ENCODE results near the gene SDK1. TPM values are rescaled to one million over a fixed set of nuclear protein-coding genes. Genes with fewer than 3 reads are reported as not detected.
A peak's percentile ranks its signal among the peaks of the same experiment; 100 is the strongest.
"Not testable (repeated sequence)": the region's sequence is repeated elsewhere in the genome, so short reads cannot be mapped to it uniquely, and the experiment has no call there.

The SDK1 gene
- total RNA-seq, 1 donor from 2014 or later = 9.9 TPM

- DNase-seq = no peak
Measured at GRCh38 chr7:4255336-4255735, 954.3 kb downstream of the SDK1 start.

- peak; percentile 54 for DNase-seq
Measured at GRCh38 chr7:4256286-4256685, 955.2 kb downstream of the SDK1 start.

- no peak for DNase-seq
Measured at GRCh38 chr7:4257146-4258111, 956.4 kb downstream of the SDK1 start.

- not testable (repeated sequence) for DNase-seq
Measured at GRCh38 chr7:4260116-4260515, 959.1 kb downstream of the SDK1 start.

- DNase-seq = peak; percentile 78
Measured at GRCh38 chr7:4260867-4261600, 960.0 kb downstream of the SDK1 start.

- no peak for DNase-seq
Measured at GRCh38 chr7:4261601-4261960, 960.5 kb downstream of the SDK1 start.

- not testable (repeated sequence) for DNase-seq
Measured at GRCh38 chr7:4264206-4264605, 963.2 kb downstream of the SDK1 start.

- DNase-seq = no peak
Measured at GRCh38 chr7:4265066-4265465, 964.0 kb downstream of the SDK1 start.

- DNase-seq = no peak
Measured at GRCh38 chr7:4265676-4266075, 964.6 kb downstream of the SDK1 start.

GRCh38 chr7:4266270-4267040, 965.4 kb downstream of the SDK1 start:
- DNase-seq = no peak

GRCh38 chr7:4267341-4268039, 966.4 kb downstream of the SDK1 start:
- no peak for DNase-seq

- DNase-seq = no peak
Measured at GRCh38 chr7:4268040-4268965, 967.3 kb downstream of the SDK1 start.

- no peak for DNase-seq
Measured at GRCh38 chr7:4269086-4269485, 968.0 kb downstream of the SDK1 start.

GRCh38 chr7:4269746-4270145, 968.7 kb downstream of the SDK1 start:
- DNase-seq = no peak

GRCh38 chr7:4270268-4270667, 969.2 kb downstream of the SDK1 start:
- no peak for DNase-seq

- DNase-seq = no peak
Measured at GRCh38 chr7:4270941-4271715, 970.1 kb downstream of the SDK1 start.

- DNase-seq = no peak
Measured at GRCh38 chr7:4271716-4272015, 970.6 kb downstream of the SDK1 start.

- DNase-seq = no peak
Measured at GRCh38 chr7:4272141-4272540, 971.1 kb downstream of the SDK1 start.

- no peak for DNase-seq
Measured at GRCh38 chr7:4273566-4274230, 972.6 kb downstream of the SDK1 start.

- DNase-seq = no peak
Measured at GRCh38 chr7:4274286-4274685, 973.2 kb downstream of the SDK1 start.

Measured in tongue (tissue), 2 donors.